Right atrium auricular region (tissue), 2 donors: ENCODE results near the gene EWSR1. TPM values are rescaled to one million over a fixed set of nuclear protein-coding genes. Genes with fewer than 3 reads are reported as not detected.

ENCODE experiments used
- DNase-seq: peaks from one replicate; pipeline ENCODE4 v3.0.0-alpha.2; 2019; ENCODE audit warnings: low spot score
- H3K27ac ChIP-seq, 2 donors: fragments of 200-600 bp; sonication (generic); 1 replicate in 1 of 2; 2 replicates in 1 of 2; pipeline ENCODE4 v1.5.1; 2016 to 2019
- H3K27me3 ChIP-seq, 2 donors: fragments of 200-600 bp; sonication (generic); one replicate each; pipeline versions ENCODE4 v1.5.1 to v1.6.0; 2017 to 2019
- H3K36me3 ChIP-seq: fragments of 200-600 bp; sonication (generic); one replicate; pipeline ENCODE4 v1.5.1; 2016
- H3K4me1 ChIP-seq, 2 donors: fragments of 200-600 bp; sonication (generic); one replicate each; pipeline versions ENCODE4 v1.5.1 to v1.6.0; 2017 to 2019
- H3K4me3 ChIP-seq, 2 donors: fragments of 200-600 bp; sonication (generic); 1 replicate in 1 of 2; 2 replicates in 1 of 2; pipeline ENCODE4 v1.5.1; 2017 to 2019; ENCODE audit warnings: mild to moderate bottlenecking in 1 of 2, moderate library complexity in 1 of 2
- H3K9me3 ChIP-seq, 2 donors: fragments of 200-600 bp; sonication (generic); one replicate each; pipeline ENCODE4 v1.5.1; 2019
- CTCF ChIP-seq, 2 donors: fragments of 200-600 bp; sonication (generic); IDR thresholded peaks; one replicate each; pipeline ENCODE4 v1.5.1; 2019; ENCODE audit warnings: antibody characterized with exemption in 2 of 2
- total RNA-seq, 2 donors: library from RNA; depleted of rRNA; stranded (reverse); fragments of >200 nt; gene quantifications; one replicate each; pipeline ENCODE4 v1.1.0, GENCODE V29; 2016

The EWSR1 gene
- total RNA-seq, 2 donors from 2014 or later = 153 to 179 TPM

DNA sequence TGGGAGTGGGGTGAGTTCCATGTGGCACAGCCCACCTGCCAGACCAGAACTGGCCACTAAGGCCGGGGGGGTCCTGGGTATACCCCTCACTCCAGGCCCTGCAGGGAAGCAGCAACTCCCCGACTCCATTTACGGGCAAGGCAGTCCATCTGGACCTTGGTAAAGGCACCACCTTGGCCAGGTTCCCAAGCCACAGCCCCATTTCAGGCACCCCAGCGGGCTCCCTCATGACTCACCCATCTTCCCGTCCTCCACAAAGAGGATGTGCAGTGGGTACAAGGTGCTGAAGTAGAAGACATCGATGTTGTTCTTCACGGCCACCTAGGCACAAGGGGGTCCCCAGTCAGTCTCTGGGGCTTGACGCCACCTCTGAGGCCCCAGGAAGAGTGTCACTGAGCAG lies 63.1 kb downstream of the EWSR1 start:
- no peaks in the 10 kb centered on the region for H3K27me3 ChIP-seq
- peaks cover 68% of the 10 kb centered on the region for H3K36me3 ChIP-seq
- TF ChIP-seq CTCF (IDR thresholded peaks at IDR 0.05) = no peak
- H3K4me3 ChIP-seq = no peak overlapping the region
- no peaks in the 10 kb centered on the region for H3K9me3 ChIP-seq
- DNase-seq = no peak
- no peak overlapping the region for H3K27ac ChIP-seq
- H3K4me1 ChIP-seq = no peaks in the 10 kb centered on the region

DNA sequence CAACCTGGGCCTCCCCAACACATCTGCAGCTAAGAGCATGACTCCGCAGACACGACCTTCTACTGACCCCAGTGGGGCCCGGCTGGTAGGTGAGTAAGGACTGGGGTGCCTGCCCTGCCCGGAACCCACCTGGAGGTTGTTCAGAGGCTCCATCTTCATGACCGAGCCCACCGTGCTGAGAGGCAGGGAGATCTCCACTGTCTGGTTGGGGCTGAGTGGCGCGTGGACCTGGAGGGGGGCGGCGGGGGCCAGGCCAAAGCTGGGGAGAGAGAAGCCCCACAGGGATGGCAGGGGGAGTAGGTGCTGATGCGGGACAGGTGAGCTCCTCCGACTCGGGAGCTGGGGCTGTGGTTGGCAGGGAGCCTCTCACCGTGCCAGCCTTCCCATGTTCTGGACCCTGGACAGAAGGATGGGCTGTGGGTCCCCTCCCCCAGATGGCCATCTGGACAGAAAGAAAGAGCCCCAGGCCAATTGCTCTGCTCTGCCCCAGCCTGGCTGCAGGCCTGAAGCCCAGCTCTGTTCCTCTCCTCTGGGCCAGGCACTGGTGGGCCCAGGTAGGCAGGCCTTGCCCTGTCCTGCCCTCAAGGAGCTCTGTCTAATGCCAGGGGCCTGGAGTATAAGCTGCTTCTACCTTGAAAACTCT lies 63.7 kb downstream of the EWSR1 start:
- H3K4me3 ChIP-seq = no peak overlapping the region
- H3K9me3 ChIP-seq = no peaks in the 10 kb centered on the region
- no peaks in the 10 kb centered on the region for H3K27me3 ChIP-seq
- DNase-seq = no peak
- no peak for TF ChIP-seq CTCF (IDR thresholded peaks at IDR 0.05)
- peaks cover 68% of the 10 kb centered on the region for H3K36me3 ChIP-seq
- H3K27ac ChIP-seq = no peak overlapping the region
- no peaks in the 10 kb centered on the region for H3K4me1 ChIP-seq

GRCh38 chr22:29332886-29333496 lies 64.9 kb downstream of the EWSR1 start:
- H3K9me3 ChIP-seq = no peaks in the 10 kb centered on the region
- H3K4me1 ChIP-seq = no peaks in the 10 kb centered on the region
- no peaks in the 10 kb centered on the region for H3K27me3 ChIP-seq
- H3K4me3 ChIP-seq = no peak overlapping the region
- H3K36me3 ChIP-seq = peaks cover 66% of the 10 kb centered on the region
- TF ChIP-seq CTCF (IDR thresholded peaks at IDR 0.05) = no peak
- no peak for DNase-seq
- H3K27ac ChIP-seq = no peak overlapping the region

- Histone ChIP-seq H3K27me3 (no peaks in the 10 kb centered on the region), H3K27ac (no peak overlapping the region), H3K4me1 (no peaks in the 10 kb centered on the region), H3K36me3 (peaks cover 66% of the 10 kb centered on the region), H3K9me3 (no peaks in the 10 kb centered on the region), H3K4me3 (no peak overlapping the region)
- no peak for TF ChIP-seq CTCF (IDR thresholded peaks at IDR 0.05)
- no peak for DNase-seq
These were observed 66.1 kb downstream of the EWSR1 start for GRCh38 chr22:29334148-29334547.

DNA sequence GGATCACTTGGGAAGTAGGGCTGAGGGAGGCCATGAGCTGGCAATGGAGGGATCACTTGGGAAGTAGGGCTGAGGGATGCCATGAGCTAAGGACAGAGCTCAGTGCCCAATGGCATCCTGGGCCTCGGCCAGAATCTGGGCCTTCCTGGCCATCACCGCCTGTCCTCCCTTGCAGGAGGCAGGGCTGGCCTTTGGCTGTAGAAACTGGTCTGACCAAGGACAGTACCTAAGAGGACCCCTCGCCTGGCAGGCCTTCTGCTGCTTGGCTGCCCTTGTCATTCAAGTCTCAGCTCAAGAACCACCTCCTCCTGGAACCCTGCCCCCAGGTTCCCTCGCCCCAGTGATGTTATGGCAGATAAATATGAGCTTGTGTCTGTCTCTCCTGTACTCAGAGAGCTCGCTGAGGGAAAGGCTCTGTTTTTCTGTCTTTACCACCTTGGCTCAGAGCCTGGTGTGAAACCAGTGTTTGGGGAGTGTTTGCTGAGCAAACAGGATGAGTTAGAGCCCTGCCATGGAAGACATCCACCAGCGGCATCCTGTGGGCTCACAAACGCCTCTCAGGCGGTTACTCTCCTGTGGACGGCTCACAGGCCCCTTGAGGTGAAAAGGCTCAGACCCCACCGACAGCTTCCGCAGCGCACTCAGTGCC lies 66.8 kb downstream of the EWSR1 start:
- H3K27ac ChIP-seq = no peak overlapping the region
- no peak for TF ChIP-seq CTCF (IDR thresholded peaks at IDR 0.05)
- H3K9me3 ChIP-seq = no peaks in the 10 kb centered on the region
- DNase-seq = no peak
- no peaks in the 10 kb centered on the region for H3K4me1 ChIP-seq
- no peaks in the 10 kb centered on the region for H3K27me3 ChIP-seq
- H3K4me3 ChIP-seq = no peak overlapping the region
- H3K36me3 ChIP-seq = peaks cover 66% of the 10 kb centered on the region
